Measurements from ENCODE around the gene ENPP6.
A peak's percentile ranks its signal among the peaks of the same experiment; 100 is the strongest.

Gene ENPP6

DNA sequence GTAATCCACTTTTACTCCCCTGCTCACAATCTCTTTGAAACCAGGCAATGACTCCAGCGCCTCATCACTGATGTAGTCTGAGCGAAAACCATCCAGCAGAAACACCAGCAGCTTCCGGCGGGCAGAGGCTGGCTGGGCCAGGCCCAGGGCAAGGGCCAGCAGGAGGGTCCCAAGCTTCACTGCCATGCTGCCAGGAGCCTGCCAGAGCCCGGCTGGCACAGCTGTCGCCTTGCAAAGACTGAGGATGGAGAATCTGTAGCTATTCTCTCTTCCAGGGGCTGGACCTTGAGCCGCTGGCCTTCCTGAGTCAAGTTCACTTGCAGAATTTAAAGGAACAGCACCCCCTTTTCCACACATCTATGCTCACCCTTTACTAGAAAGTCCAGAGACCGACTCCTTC lies at the start of gene ENPP6:
Gene ENPP6, minus strand, starts transcription at position 240 of the 400 bp plus-strand sequence. Its CDS starts 54 bp downstream, at position 186.
- Histone ChIP-seq H3K9ac (ENCODE audit: low read depth in 1 of 2, low read length in 2 of 2) (no peak within 1 kb of the TSS), H3K4me1 (ENCODE audit: control insufficient read depth in 2 of 2, insufficient read depth in 2 of 2, low read length in 2 of 2) (peaks cover 0 to 3% of the 10 kb centered on the region in 2 donors), H3K9me3 (ENCODE audit: control insufficient read depth in 2 of 2, low read length in 2 of 2) (no peaks in the 10 kb centered on the region), H3K4me3 (ENCODE audit: low read length in 2 of 2) (peak within 1 kb of the TSS in 1 of 2 donors; percentile 31), H3K27me3 (ENCODE audit: control insufficient read depth in 2 of 2, insufficient read depth in 2 of 2, low read length in 2 of 2) (peaks cover 0 to 5% of the 10 kb centered on the region in 2 donors), H3K36me3 (ENCODE audit: control insufficient read depth in 2 of 2, insufficient read depth in 2 of 2, low read length in 2 of 2) (no peaks in the 10 kb centered on the region), H3K27ac (ENCODE audit: low read depth in 2 of 2, low read length in 2 of 2) (no peak within 1 kb of the TSS)

DNA sequence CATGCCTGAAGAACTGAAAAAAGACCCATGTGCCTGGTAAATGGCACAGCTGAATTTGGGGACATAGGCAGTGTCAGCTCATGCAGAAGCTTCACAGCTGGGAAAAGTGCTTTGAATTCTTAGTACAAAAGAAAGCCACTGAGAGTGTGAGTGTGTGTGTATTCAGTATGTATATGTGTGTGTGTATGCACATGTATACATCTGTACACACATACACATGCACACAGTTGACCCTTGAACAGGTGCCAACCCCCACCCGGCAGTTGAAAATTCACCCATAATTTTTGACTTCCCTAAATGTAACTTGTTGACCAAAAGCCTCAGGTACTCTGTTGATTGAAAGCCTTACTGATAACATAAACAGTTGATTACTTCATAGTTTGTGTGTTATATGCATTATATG lies 49.5 kb upstream of the ENPP6 start:
- Histone ChIP-seq H3K4me1 (ENCODE audit: control insufficient read depth in 2 of 2, insufficient read depth in 2 of 2, low read length in 2 of 2) (no peaks in the 10 kb centered on the region), H3K36me3 (ENCODE audit: control insufficient read depth in 2 of 2, insufficient read depth in 2 of 2, low read length in 2 of 2) (no peaks in the 10 kb centered on the region), H3K27me3 (ENCODE audit: control insufficient read depth in 2 of 2, insufficient read depth in 2 of 2, low read length in 2 of 2) (no peaks in the 10 kb centered on the region), H3K27ac (ENCODE audit: low read depth in 2 of 2, low read length in 2 of 2) (peak overlapping the region; percentile 67 to 70), H3K9ac (ENCODE audit: low read depth in 1 of 2, low read length in 2 of 2) (no peak overlapping the region), H3K9me3 (ENCODE audit: control insufficient read depth in 2 of 2, low read length in 2 of 2) (no peaks in the 10 kb centered on the region), H3K4me3 (ENCODE audit: low read length in 2 of 2) (no peak overlapping the region)

DNA sequence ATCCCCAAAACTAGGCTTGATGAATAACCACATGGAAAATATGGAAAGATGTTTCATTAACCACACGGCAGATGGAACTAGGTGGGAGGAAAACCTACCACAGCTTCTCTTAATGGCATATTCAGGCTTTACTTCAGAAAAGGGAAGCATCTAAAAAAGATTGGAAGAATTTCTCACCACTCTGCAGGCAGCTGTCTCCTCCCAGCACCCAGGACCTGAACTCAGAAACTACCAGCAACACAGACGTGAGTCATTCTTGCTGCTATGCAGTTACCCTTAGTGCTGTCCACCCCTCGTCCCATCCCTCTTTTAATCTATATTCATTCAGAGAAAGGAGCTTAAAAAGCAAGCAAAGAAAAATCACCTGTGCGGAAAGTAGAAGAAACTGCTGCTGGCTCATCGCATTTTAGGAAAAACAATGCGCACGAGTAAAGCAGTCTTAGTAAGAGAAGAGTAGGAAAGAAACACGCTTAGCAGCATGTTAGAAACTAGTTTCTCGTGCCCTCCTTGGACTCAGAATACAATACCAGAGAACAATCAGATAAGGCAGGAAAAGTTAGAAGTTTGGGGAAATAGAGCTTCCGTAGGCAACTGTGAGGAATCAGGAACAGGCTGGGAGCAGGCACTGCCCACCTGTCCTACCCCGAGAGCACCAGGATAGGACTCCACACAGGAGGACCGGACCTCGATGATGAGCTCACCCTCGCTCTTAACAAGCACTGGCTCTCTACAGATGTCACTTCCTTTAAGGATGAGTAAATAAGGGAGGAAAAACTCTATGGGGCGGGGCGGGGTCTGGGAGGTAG lies 48.1 kb upstream of the ENPP6 start:
- Histone ChIP-seq H3K36me3 (ENCODE audit: control insufficient read depth in 2 of 2, insufficient read depth in 2 of 2, low read length in 2 of 2) (no peaks in the 10 kb centered on the region), H3K9me3 (ENCODE audit: control insufficient read depth in 2 of 2, low read length in 2 of 2) (no peaks in the 10 kb centered on the region), H3K27ac (ENCODE audit: low read depth in 2 of 2, low read length in 2 of 2) (peak overlapping the region; percentile 66 to 69), H3K9ac (ENCODE audit: low read depth in 1 of 2, low read length in 2 of 2) (peak overlapping the region; percentile 26 to 52), H3K4me3 (ENCODE audit: low read length in 2 of 2) (peak overlapping the region in 1 of 2 donors; percentile 58), H3K27me3 (ENCODE audit: control insufficient read depth in 2 of 2, insufficient read depth in 2 of 2, low read length in 2 of 2) (no peaks in the 10 kb centered on the region), H3K4me1 (ENCODE audit: control insufficient read depth in 2 of 2, insufficient read depth in 2 of 2, low read length in 2 of 2) (no peaks in the 10 kb centered on the region)

DNA sequence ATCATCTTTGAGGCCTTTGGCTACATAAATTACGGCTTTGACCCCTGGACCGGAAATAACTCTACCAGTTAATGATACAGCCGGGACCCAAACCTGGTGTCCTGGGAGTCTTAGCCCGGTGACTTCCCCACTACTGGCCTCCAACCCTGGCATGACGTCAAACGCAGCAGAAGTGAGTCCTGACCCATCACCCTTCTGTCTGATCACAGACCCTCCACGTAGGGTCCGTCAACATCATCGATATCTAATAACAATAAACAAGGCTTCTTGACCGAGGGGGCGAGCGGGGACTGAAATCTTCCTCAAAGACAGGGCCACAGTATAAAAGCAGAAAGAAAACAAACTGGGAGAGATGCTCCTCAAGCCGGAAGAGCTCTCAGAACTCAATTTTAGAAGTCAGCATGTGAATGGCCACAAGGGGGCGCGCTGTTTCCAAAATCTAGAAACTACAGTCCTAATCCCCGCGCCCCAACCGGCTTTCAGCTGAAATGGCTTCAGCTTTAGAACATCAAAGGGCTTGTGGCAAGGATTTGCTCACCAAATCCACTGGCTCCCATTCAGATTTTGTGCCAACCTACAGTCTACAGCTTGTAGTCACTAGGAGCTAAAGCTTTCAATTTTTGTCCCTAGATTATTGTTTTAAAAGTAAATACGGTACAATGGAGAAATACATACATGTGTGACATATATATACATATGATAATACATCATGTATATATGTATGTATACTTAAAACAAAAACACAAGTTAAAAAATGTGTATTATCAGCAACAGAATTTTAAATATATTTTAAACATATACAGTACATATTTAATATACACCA lies 46.4 kb upstream of the ENPP6 start:
- Histone ChIP-seq H3K9me3 (ENCODE audit: control insufficient read depth in 2 of 2, low read length in 2 of 2) (no peaks in the 10 kb centered on the region), H3K27me3 (ENCODE audit: control insufficient read depth in 2 of 2, insufficient read depth in 2 of 2, low read length in 2 of 2) (no peaks in the 10 kb centered on the region), H3K4me3 (ENCODE audit: low read length in 2 of 2) (peak overlapping the region in 1 of 2 donors; percentile 33), H3K27ac (ENCODE audit: low read depth in 2 of 2, low read length in 2 of 2) (no peak overlapping the region), H3K4me1 (ENCODE audit: control insufficient read depth in 2 of 2, insufficient read depth in 2 of 2, low read length in 2 of 2) (no peaks in the 10 kb centered on the region), H3K9ac (ENCODE audit: low read depth in 1 of 2, low read length in 2 of 2) (peak overlapping the region in 1 of 2 donors; percentile 56), H3K36me3 (ENCODE audit: control insufficient read depth in 2 of 2, insufficient read depth in 2 of 2, low read length in 2 of 2) (no peaks in the 10 kb centered on the region)

DNA sequence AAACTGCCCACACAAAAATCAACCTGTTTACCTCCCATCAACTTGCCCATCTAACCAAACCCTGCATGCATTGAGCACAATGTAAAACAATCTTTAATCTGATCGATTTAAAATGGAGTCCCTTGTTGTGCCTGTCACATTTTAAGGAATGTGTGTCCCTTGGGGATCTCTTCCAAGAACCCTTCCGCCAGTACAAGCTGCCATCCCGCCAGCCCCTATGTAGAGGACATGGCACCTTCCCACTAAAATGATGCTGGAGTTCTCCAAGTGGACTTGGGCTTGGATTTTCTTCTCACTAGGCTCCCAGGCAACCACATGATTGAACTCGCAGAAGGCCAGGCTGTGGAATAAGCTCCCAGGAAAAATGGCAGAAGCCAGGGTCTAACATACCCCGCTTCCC lies 45.8 kb upstream of the ENPP6 start:
- Histone ChIP-seq H3K4me3 (ENCODE audit: low read length in 2 of 2) (no peak overlapping the region), H3K4me1 (ENCODE audit: control insufficient read depth in 2 of 2, insufficient read depth in 2 of 2, low read length in 2 of 2) (no peaks in the 10 kb centered on the region)

DNA sequence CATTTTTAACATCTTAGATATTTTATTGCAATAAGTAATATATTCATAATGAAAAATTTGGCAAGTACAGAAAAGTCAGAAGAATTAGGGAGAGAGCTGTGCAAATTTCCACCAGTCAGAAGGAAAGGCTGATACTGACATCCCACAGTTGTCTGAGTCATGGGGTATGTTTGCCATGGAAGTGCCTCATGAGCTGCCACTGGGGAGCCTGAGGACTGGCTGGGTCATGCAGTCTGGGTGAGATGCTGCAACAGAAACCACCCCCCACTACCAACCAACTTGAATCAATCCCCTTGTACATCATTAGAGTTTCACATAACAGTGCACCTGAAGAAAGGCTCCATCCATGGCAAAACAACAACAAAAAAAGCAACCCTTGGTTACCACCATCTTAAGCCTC lies 45.2 kb upstream of the ENPP6 start:
- H3K4me1 ChIP-seq (ENCODE audit: control insufficient read depth in 2 of 2, insufficient read depth in 2 of 2, low read length in 2 of 2) = no peaks in the 10 kb centered on the region
- no peaks in the 10 kb centered on the region for H3K9me3 ChIP-seq (ENCODE audit: control insufficient read depth in 2 of 2, low read length in 2 of 2)
- H3K27ac ChIP-seq (ENCODE audit: low read depth in 2 of 2, low read length in 2 of 2) = no peak overlapping the region
- no peaks in the 10 kb centered on the region for H3K27me3 ChIP-seq (ENCODE audit: control insufficient read depth in 2 of 2, insufficient read depth in 2 of 2, low read length in 2 of 2)
- H3K4me3 ChIP-seq (ENCODE audit: low read length in 2 of 2) = no peak overlapping the region
- H3K36me3 ChIP-seq (ENCODE audit: control insufficient read depth in 2 of 2, insufficient read depth in 2 of 2, low read length in 2 of 2) = no peaks in the 10 kb centered on the region
- H3K9ac ChIP-seq (ENCODE audit: low read depth in 1 of 2, low read length in 2 of 2) = no peak overlapping the region

More for the DNA sequence above, 45.8 kb upstream of the ENPP6 start:
- Histone ChIP-seq H3K9ac (ENCODE audit: low read depth in 1 of 2, low read length in 2 of 2) (no peak overlapping the region), H3K36me3 (ENCODE audit: control insufficient read depth in 2 of 2, insufficient read depth in 2 of 2, low read length in 2 of 2) (no peaks in the 10 kb centered on the region), H3K27ac (ENCODE audit: low read depth in 2 of 2, low read length in 2 of 2) (no peak overlapping the region), H3K9me3 (ENCODE audit: control insufficient read depth in 2 of 2, low read length in 2 of 2) (no peaks in the 10 kb centered on the region), H3K27me3 (ENCODE audit: control insufficient read depth in 2 of 2, insufficient read depth in 2 of 2, low read length in 2 of 2) (no peaks in the 10 kb centered on the region)

DNA sequence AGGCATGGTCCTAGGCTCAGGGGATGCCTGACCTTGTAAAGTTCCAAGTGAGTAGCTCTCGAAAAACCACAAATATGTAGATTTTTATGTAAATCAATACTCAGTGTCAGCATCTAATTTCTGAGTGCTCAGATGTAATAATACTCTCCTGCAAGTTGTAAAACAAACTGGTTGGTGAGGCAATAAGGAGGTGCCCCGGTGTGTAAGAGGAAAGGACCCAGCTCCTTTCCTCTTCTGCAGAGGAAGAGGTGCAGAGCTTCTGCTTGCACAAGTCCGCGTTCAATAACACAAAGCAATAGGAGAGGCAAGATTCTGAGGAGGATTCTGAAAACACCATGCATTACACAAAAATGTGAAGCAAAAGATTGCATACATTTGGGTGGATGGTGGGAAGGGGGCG lies 43.6 kb upstream of the ENPP6 start:
- Histone ChIP-seq H3K4me1 (ENCODE audit: control insufficient read depth in 2 of 2, insufficient read depth in 2 of 2, low read length in 2 of 2) (no peaks in the 10 kb centered on the region), H3K9ac (ENCODE audit: low read depth in 1 of 2, low read length in 2 of 2) (no peak overlapping the region), H3K27ac (ENCODE audit: low read depth in 2 of 2, low read length in 2 of 2) (no peak overlapping the region), H3K36me3 (ENCODE audit: control insufficient read depth in 2 of 2, insufficient read depth in 2 of 2, low read length in 2 of 2) (no peaks in the 10 kb centered on the region), H3K4me3 (ENCODE audit: low read length in 2 of 2) (no peak overlapping the region), H3K9me3 (ENCODE audit: control insufficient read depth in 2 of 2, low read length in 2 of 2) (no peaks in the 10 kb centered on the region), H3K27me3 (ENCODE audit: control insufficient read depth in 2 of 2, insufficient read depth in 2 of 2, low read length in 2 of 2) (no peaks in the 10 kb centered on the region)

DNA sequence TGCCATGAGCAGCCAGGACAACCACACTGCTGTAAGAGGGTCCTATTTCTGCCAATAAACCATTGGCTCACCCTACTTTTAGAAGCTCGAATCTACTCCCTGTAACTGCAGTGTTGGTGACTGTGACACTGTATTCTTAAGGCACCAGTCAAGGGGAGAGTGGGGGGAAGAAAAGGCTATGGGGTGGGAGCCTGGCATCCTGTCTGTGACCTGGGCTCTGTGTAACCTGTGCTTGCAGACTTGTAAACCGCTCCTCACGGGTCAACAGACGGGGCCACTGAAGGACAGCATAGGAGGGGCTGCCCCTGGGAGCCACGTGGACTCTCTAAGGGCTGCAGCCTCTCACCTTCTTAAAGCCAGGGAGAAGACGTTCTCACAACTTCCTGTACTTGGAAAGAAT lies 42.2 kb upstream of the ENPP6 start:
- Histone ChIP-seq H3K9me3 (ENCODE audit: control insufficient read depth in 2 of 2, low read length in 2 of 2) (no peaks in the 10 kb centered on the region), H3K36me3 (ENCODE audit: control insufficient read depth in 2 of 2, insufficient read depth in 2 of 2, low read length in 2 of 2) (no peaks in the 10 kb centered on the region), H3K27me3 (ENCODE audit: control insufficient read depth in 2 of 2, insufficient read depth in 2 of 2, low read length in 2 of 2) (no peaks in the 10 kb centered on the region), H3K9ac (ENCODE audit: low read depth in 1 of 2, low read length in 2 of 2) (no peak overlapping the region), H3K27ac (ENCODE audit: low read depth in 2 of 2, low read length in 2 of 2) (no peak overlapping the region), H3K4me1 (ENCODE audit: control insufficient read depth in 2 of 2, insufficient read depth in 2 of 2, low read length in 2 of 2) (no peaks in the 10 kb centered on the region), H3K4me3 (ENCODE audit: low read length in 2 of 2) (no peak overlapping the region)

DNA sequence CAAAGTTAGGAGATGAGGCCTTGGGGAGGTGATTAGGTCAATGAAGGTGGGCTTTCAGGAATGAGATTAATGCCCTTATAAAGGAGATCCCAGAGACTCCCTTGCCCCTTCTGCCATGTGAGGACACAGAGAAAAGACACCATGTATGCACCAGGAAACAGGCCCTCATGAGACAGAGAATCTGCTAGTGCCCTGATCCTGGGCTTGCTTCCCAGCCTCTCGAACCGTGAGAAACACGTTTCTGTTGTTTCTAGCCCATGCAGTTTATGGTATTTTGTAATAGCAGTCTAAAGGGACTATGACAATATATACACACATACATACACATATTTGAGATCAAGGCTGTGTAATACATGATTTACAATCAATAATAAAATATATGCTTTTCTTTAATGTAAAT lies 41.4 kb upstream of the ENPP6 start:
- Histone ChIP-seq H3K36me3 (ENCODE audit: control insufficient read depth in 2 of 2, insufficient read depth in 2 of 2, low read length in 2 of 2) (no peaks in the 10 kb centered on the region), H3K9ac (ENCODE audit: low read depth in 1 of 2, low read length in 2 of 2) (no peak overlapping the region), H3K27ac (ENCODE audit: low read depth in 2 of 2, low read length in 2 of 2) (no peak overlapping the region), H3K4me1 (ENCODE audit: control insufficient read depth in 2 of 2, insufficient read depth in 2 of 2, low read length in 2 of 2) (no peaks in the 10 kb centered on the region), H3K4me3 (ENCODE audit: low read length in 2 of 2) (no peak overlapping the region), H3K9me3 (ENCODE audit: control insufficient read depth in 2 of 2, low read length in 2 of 2) (no peaks in the 10 kb centered on the region), H3K27me3 (ENCODE audit: control insufficient read depth in 2 of 2, insufficient read depth in 2 of 2, low read length in 2 of 2) (no peaks in the 10 kb centered on the region)

Measured in mucosa of rectum (tissue), 2 donors.